Measurements from ENCODE around the gene NUTM1. TPM values are rescaled to one million over a fixed set of nuclear protein-coding genes. Genes with fewer than 3 reads are reported as not detected.
A peak's percentile ranks its signal among the peaks of the same experiment; 100 is the strongest.
"Not testable (repeated sequence)": the region's sequence is repeated elsewhere in the genome, so short reads cannot be mapped to it uniquely, and the experiment has no call there.

The NUTM1 gene
- total RNA-seq, 4 donors from 2014 or later, result not detected

GRCh38 chr15:34341381-34342212 is 1.5 kb upstream of the NUTM1 start:
- no peak for DNase-seq (ENCODE audit: extremely low spot score)
- H3K27ac ChIP-seq (replicated peaks in 1 of 4), result peak overlapping the region in 1 of 4 donors; percentile 90
- peaks cover 24 to 36% (median 28%) of the 10 kb centered on the region in 4 donors for H3K4me1 ChIP-seq
- H3K4me3 ChIP-seq, result peak overlapping the region; percentile 64 to 87 (median 74)
- H3K9me3 ChIP-seq, result no peaks in the 10 kb centered on the region
- intact Hi-C loops (cut with DNase I), result loop anchor here (5.0 to 10.0 kb wide), 2 partner anchors 119 to 243 kb away; partner anchors contain the start of gene GOLGA8B
- TF ChIP-seq POLR2AphosphoS5 (IDR thresholded peaks at IDR 0.05) (no peak), CTCF (IDR thresholded peaks at IDR 0.05) (no peak), EP300 (IDR thresholded peaks at IDR 0.05) (no peak), POLR2A (IDR thresholded peaks at IDR 0.05; ENCODE audit: low read depth) (no peak)
- H3K36me3 ChIP-seq, result peaks cover 0 to 30% (median 7%) of the 10 kb centered on the region in 4 donors
- 94% methylated on average over 15 of the region's 15 CpGs for WGBS
- no peaks in the 10 kb centered on the region for H3K27me3 ChIP-seq

GRCh38 chr15:34342213-34342736 is 840 bp upstream of the NUTM1 start:
- Histone ChIP-seq H3K4me1 (peaks cover 18 to 29% (median 23%) of the 10 kb centered on the region in 4 donors), H3K27ac (replicated peaks in 1 of 4) (peak overlapping the region; percentile 88 to 90 (median 89)), H3K4me3 (peak overlapping the region; percentile 64 to 87 (median 74)), H3K36me3 (peaks cover 0 to 30% (median 7%) of the 10 kb centered on the region in 4 donors)
- WGBS, result 44% methylated on average over 26 of the region's 26 CpGs
- H3K27me3 ChIP-seq; H3K9me3 ChIP-seq; DNase-seq (ENCODE audit: extremely low spot score): not testable (repeated sequence)
- intact Hi-C loops (cut with DNase I), result loop anchor here (5.0 to 10.0 kb wide), 2 partner anchors 120 to 243 kb away; partner anchors contain the start of gene GOLGA8B

GRCh38 chr15:34347951-34348638 is 5.0 kb downstream of the NUTM1 start:
- Histone ChIP-seq H3K27me3 (no peaks in the 10 kb centered on the region), H3K9me3 (no peaks in the 10 kb centered on the region), H3K36me3 (no peaks in the 10 kb centered on the region), H3K4me1 (peaks cover 0 to 4% (median 0%) of the 10 kb centered on the region in 4 donors), H3K27ac (replicated peaks in 1 of 4) (no peak overlapping the region), H3K4me3 (no peak overlapping the region)
- no peak for DNase-seq (ENCODE audit: extremely low spot score)
- no peak for TF ChIP-seq POLR2AphosphoS5 (IDR thresholded peaks at IDR 0.05)
- WGBS, result 85% methylated on average over 13 of the region's 13 CpGs
- intact Hi-C loops (cut with DNase I), result loop anchor here (10.0 kb wide), 1 partner anchor 237 kb away; the partner anchor contains the start of gene GOLGA8B

GRCh38 chr15:34348735-34349300 is 5.7 kb downstream of the NUTM1 start:
- DNase-seq (ENCODE audit: extremely low spot score), result no peak
- intact Hi-C loops (cut with DNase I), result loop anchor here (10.0 kb wide), 1 partner anchor 236 kb away; the partner anchor contains the start of gene GOLGA8B
- Histone ChIP-seq H3K4me3 (no peak overlapping the region), H3K36me3 (no peaks in the 10 kb centered on the region), H3K4me1 (no peaks in the 10 kb centered on the region), H3K27me3 (no peaks in the 10 kb centered on the region), H3K27ac (replicated peaks in 1 of 4) (no peak overlapping the region), H3K9me3 (no peaks in the 10 kb centered on the region)
- WGBS, result 88% methylated on average over 1 of the region's 1 CpG
- TF ChIP-seq POLR2A (IDR thresholded peaks at IDR 0.05; ENCODE audit: low read depth) (no peak), EP300 (IDR thresholded peaks at IDR 0.05) (no peak), CTCF (IDR thresholded peaks at IDR 0.05) (no peak), POLR2AphosphoS5 (IDR thresholded peaks at IDR 0.05) (no peak)

- Histone ChIP-seq H3K4me3 (no peak overlapping the region), H3K4me1 (no peaks in the 10 kb centered on the region), H3K9me3 (no peaks in the 10 kb centered on the region), H3K27me3 (no peaks in the 10 kb centered on the region), H3K36me3 (peaks cover 0 to 5% (median 2%) of the 10 kb centered on the region in 4 donors), H3K27ac (replicated peaks in 1 of 4) (no peak overlapping the region)
- no peak for DNase-seq (ENCODE audit: extremely low spot score)
- 87% methylated on average over 4 of the region's 4 CpGs for WGBS
- intact Hi-C loops (cut with DNase I), result loop anchor here (10.0 kb wide), 1 partner anchor 235 kb away; the partner anchor contains the start of gene GOLGA8B
- no peak for TF ChIP-seq CTCF (IDR thresholded peaks at IDR 0.05)
- TF ChIP-seq POLR2A (IDR thresholded peaks at IDR 0.05; ENCODE audit: low read depth), result no peak
- no peak for TF ChIP-seq EP300 (IDR thresholded peaks at IDR 0.05)
- TF ChIP-seq POLR2AphosphoS5 (IDR thresholded peaks at IDR 0.05), result no peak
Measured at GRCh38 chr15:34349769-34350168, 6.7 kb downstream of the NUTM1 start.

GRCh38 chr15:34352996-34353395 is 9.9 kb downstream of the NUTM1 start:
- H3K9me3 ChIP-seq; H3K4me1 ChIP-seq; H3K27me3 ChIP-seq; H3K27ac ChIP-seq (replicated peaks in 1 of 4); DNase-seq (ENCODE audit: extremely low spot score); H3K4me3 ChIP-seq; intact Hi-C loops (cut with DNase I): not testable (repeated sequence)
- WGBS, result 98% methylated on average over 12 of the region's 12 CpGs
- H3K36me3 ChIP-seq, result peaks cover 15 to 36% (median 28%) of the 10 kb centered on the region in 4 donors

All from esophagus muscularis mucosa (tissue), 4 donors.